Adipocyte (in vitro differentiated cells): ENCODE data around the gene MTOR.
"Not testable (repeated sequence)": the region's sequence is repeated elsewhere in the genome, so short reads cannot be mapped to it uniquely, and the experiment has no call there.

Source experiments
- DNase-seq: peaks from one replicate; pipeline ENCODE4 v3.0.0-alpha.2; 2015; ENCODE audit warnings: low read depth
- H3K27me3 ChIP-seq: replicated peaks from 2 replicates; pipeline ENCODE4 v1.7.0; 2013; ENCODE audit warnings: mild to moderate bottlenecking, low read length, moderate library complexity; ENCODE audit not compliant: control insufficient read depth, insufficient read depth
- H3K36me3 ChIP-seq: 2 replicates; pipeline ENCODE4 v1.7.0; 2013; ENCODE audit warnings: low read length, mild to moderate bottlenecking, moderate library complexity; ENCODE audit not compliant: control insufficient read depth, insufficient read depth, severe bottlenecking
- H3K4me1 ChIP-seq: 2 replicates; pipeline ENCODE4 v1.7.0; 2013; ENCODE audit warnings: mild to moderate bottlenecking, low read length, moderate library complexity; ENCODE audit not compliant: control insufficient read depth, insufficient read depth
- H3K4me3 ChIP-seq: 2 replicates; pipeline ENCODE4 v1.7.0; 2013; ENCODE audit warnings: mild to moderate bottlenecking, low read length, moderate library complexity
- H3K9ac ChIP-seq: 2 replicates; pipeline ENCODE4 v1.7.0; 2013; ENCODE audit warnings: mild to moderate bottlenecking, low read length, moderate library complexity
- H3K9me3 ChIP-seq: 2 replicates; pipeline ENCODE4 v1.7.0; 2013; ENCODE audit warnings: mild to moderate bottlenecking, low read length, moderate library complexity; ENCODE audit not compliant: control insufficient read depth

Gene MTOR

GRCh38 chr1:11176081-11176706 is 86.2 kb downstream of the MTOR start:
- H3K27me3 ChIP-seq = no peaks in the 10 kb centered on the region
- H3K4me1 ChIP-seq = peaks cover 47% of the 10 kb centered on the region
- no peaks in the 10 kb centered on the region for H3K9me3 ChIP-seq
- no peak overlapping the region for H3K4me3 ChIP-seq
- H3K9ac ChIP-seq = no peak overlapping the region
- no peaks in the 10 kb centered on the region for H3K36me3 ChIP-seq
- peak; percentile 23 for DNase-seq

- Histone ChIP-seq H3K9me3 (no peaks in the 10 kb centered on the region), H3K27me3 (no peaks in the 10 kb centered on the region), H3K9ac (no peak overlapping the region), H3K4me1 (peaks cover 41% of the 10 kb centered on the region), H3K4me3 (no peak overlapping the region), H3K36me3 (no peaks in the 10 kb centered on the region)
- DNase-seq = no peak
Measured at GRCh38 chr1:11175461-11175860, 86.9 kb downstream of the MTOR start.

- Histone ChIP-seq H3K27me3 (no peaks in the 10 kb centered on the region), H3K4me3 (no peak overlapping the region), H3K4me1 (peaks cover 32% of the 10 kb centered on the region), H3K36me3 (no peaks in the 10 kb centered on the region), H3K9me3 (no peaks in the 10 kb centered on the region), H3K9ac (no peak overlapping the region)
- DNase-seq = peak; percentile 27
Measured at GRCh38 chr1:11174261-11174942, 87.9 kb downstream of the MTOR start.

GRCh38 chr1:11170102-11170501 is 92.2 kb downstream of the MTOR start:
- H3K4me1 ChIP-seq = no peaks in the 10 kb centered on the region
- DNase-seq = no peak
- H3K27me3 ChIP-seq = no peaks in the 10 kb centered on the region
- no peak overlapping the region for H3K4me3 ChIP-seq
- no peak overlapping the region for H3K9ac ChIP-seq
- H3K36me3 ChIP-seq = peaks cover 7% of the 10 kb centered on the region
- no peaks in the 10 kb centered on the region for H3K9me3 ChIP-seq

GRCh38 chr1:11169202-11169601 is 93.1 kb downstream of the MTOR start:
- Histone ChIP-seq H3K9ac (no peak overlapping the region), H3K27me3 (no peaks in the 10 kb centered on the region), H3K36me3 (peaks cover 7% of the 10 kb centered on the region), H3K4me1 (no peaks in the 10 kb centered on the region), H3K4me3 (no peak overlapping the region), H3K9me3 (no peaks in the 10 kb centered on the region)
- DNase-seq = no peak

- Histone ChIP-seq H3K36me3 (peaks cover 7% of the 10 kb centered on the region), H3K4me3 (no peak overlapping the region), H3K4me1 (no peaks in the 10 kb centered on the region), H3K27me3 (no peaks in the 10 kb centered on the region), H3K9me3 (no peaks in the 10 kb centered on the region), H3K9ac (no peak overlapping the region)
- DNase-seq = no peak
Measured at GRCh38 chr1:11168731-11169130, 93.6 kb downstream of the MTOR start.

- H3K36me3 ChIP-seq, H3K27me3 ChIP-seq, H3K4me1 ChIP-seq, DNase-seq, H3K9ac ChIP-seq, H3K4me3 ChIP-seq, H3K9me3 ChIP-seq: not testable (repeated sequence)
Measured at GRCh38 chr1:11166744-11167143, 95.6 kb downstream of the MTOR start.

GRCh38 chr1:11162752-11163151 is 99.6 kb downstream of the MTOR start:
- not testable (repeated sequence) for H3K9me3 ChIP-seq, DNase-seq, H3K4me3 ChIP-seq, H3K9ac ChIP-seq, H3K27me3 ChIP-seq
- Histone ChIP-seq H3K4me1 (peaks cover 17% of the 10 kb centered on the region), H3K36me3 (peaks cover 11% of the 10 kb centered on the region)

GRCh38 chr1:11158720-11159321 is 103.5 kb downstream of the MTOR start:
- peaks cover 30% of the 10 kb centered on the region for H3K4me1 ChIP-seq
- peaks cover 27% of the 10 kb centered on the region for H3K36me3 ChIP-seq
- H3K9ac ChIP-seq = peak overlapping the region; percentile 88
- H3K27me3 ChIP-seq = no peaks in the 10 kb centered on the region
- H3K9me3 ChIP-seq = no peaks in the 10 kb centered on the region
- peak; percentile 95 for DNase-seq
- H3K4me3 ChIP-seq = peak overlapping the region; percentile 53

GRCh38 chr1:11158291-11158690 is 104.1 kb downstream of the MTOR start:
- H3K36me3 ChIP-seq = peaks cover 27% of the 10 kb centered on the region
- no peaks in the 10 kb centered on the region for H3K9me3 ChIP-seq
- peak overlapping the region; percentile 88 for H3K9ac ChIP-seq
- H3K27me3 ChIP-seq = no peaks in the 10 kb centered on the region
- DNase-seq = no peak
- H3K4me1 ChIP-seq = peaks cover 30% of the 10 kb centered on the region
- peak overlapping the region; percentile 53 for H3K4me3 ChIP-seq

GRCh38 chr1:11157867-11158266 is 104.5 kb downstream of the MTOR start:
- Histone ChIP-seq H3K36me3 (peaks cover 31% of the 10 kb centered on the region), H3K9ac (peak overlapping the region; percentile 88), H3K9me3 (no peaks in the 10 kb centered on the region), H3K4me1 (peaks cover 30% of the 10 kb centered on the region), H3K27me3 (no peaks in the 10 kb centered on the region), H3K4me3 (peak overlapping the region; percentile 53)
- peak; percentile 66 for DNase-seq
